ENCODE data around the gene TNFSF9.
"Not testable (repeated sequence)": the region's sequence is repeated elsewhere in the genome, so short reads cannot be mapped to it uniquely, and the experiment has no call there.

Gene TNFSF9

DNA sequence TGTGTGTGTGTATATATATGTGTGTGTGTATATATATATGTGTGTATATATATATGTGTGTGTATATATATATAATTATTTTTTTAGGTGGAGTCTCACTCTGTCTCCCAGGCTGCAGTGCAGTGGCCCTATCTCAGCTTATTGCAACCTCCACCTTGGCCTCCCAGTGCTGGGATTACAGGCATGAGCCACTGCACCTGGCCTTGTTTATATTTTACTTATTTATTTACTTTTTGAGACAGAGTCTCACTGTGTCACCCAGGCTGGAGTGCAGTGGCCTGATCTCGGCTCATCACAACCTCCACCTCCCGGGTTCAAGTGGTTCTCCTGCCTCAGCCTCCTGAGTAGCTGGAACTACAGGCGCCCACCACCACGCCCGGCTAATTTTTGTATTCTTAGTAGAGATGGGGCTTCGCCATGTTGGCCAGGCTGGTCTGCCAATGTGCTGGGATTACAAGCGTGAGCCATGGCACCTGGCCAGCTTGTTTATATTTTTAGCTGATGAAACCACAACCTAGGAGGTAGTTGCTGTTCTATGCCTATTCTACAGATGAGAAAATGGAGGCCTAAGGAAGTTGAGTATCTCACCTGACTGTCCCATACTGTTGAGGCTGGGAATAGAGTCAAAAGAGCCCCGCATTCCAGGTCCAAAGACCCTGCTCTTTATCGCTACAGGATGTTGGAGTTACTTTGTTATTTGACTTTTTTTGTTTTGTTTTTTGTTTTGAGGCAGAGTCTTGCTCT is 22.6 kb upstream of the TNFSF9 start:
- DNase-seq (ENCODE audit: low read depth): not testable (repeated sequence)

DNA sequence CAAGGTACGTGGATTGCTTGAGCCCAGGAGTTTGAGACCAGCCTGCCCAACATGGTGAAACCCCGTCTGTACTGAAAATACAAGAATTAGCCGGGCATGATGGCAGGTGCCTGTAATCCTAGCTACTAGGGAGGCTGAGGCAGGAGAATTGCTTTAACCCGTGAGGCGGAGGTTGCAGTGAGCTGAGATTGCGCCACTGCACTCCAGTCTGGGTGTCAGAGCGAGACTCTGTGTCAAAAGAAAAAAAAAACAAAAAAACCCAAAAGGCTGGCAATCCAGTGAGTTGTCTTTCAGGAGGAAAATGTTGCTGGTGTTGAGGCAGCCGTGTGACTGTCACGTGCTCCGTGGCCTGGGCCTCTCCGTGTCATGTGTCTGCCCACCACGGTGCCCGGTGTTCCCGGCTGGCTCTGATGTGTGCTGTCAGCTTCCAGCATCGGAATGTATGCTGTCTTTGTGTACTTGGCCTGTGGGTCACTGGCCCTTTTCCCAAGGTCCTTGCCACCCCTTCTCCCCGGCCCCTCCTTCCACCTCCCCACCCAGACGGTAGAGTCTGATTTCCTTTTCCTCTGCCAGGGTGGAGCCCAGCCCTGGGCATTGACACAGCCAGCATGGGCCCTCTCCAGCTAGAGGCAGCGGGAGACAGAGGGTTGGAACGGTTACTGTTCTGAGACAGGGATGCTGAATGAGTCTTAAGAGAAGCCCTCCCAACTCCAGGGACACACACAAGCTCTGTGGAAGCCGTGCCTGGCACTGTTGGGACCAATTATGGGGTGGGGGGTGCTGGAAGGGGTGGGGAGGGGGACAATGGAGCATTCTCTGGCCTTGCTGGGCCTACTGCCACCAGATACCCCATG is 21.5 kb upstream of the TNFSF9 start:
- no peak for DNase-seq (ENCODE audit: low read depth)

DNA sequence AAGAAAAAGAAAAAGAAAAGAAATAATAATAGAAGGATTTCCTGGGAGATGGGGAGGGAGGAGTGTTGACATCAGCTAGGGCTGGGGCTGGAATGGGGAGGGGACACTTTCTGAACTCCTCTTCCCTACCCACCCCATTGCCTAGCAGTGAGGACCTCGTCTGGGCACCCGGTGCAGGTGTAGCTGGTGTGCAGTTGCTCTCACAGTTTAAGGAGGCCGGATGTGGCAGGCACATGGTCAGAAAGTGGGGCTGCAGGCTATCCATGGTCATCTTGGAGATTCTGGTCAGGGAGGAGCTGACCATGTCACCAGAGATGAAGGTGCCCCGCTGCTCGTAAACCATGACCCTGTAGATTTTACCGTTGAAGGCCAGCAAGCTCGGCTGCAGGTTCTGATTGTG is 20.2 kb upstream of the TNFSF9 start:
- no peak for DNase-seq (ENCODE audit: low read depth)

DNA sequence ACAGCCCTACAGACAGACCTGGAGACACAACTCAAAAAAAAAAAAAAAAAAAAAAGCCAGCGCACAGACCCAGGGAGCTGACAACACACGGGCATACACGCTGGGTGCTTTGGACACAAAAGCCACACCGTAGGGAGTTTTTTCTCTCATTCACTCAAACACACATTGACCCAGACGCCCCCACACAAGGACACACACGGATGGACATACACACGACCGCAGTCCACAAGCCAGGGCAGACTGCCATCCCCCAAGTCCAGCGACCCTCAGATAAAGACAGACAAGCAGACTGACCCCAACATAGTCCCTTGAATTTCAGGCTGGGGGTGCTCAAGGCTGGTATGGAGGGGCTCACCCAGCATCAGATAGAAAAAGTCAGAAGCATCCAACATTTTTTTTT is 16.7 kb upstream of the TNFSF9 start:
- no peak for DNase-seq (ENCODE audit: low read depth)

DNA sequence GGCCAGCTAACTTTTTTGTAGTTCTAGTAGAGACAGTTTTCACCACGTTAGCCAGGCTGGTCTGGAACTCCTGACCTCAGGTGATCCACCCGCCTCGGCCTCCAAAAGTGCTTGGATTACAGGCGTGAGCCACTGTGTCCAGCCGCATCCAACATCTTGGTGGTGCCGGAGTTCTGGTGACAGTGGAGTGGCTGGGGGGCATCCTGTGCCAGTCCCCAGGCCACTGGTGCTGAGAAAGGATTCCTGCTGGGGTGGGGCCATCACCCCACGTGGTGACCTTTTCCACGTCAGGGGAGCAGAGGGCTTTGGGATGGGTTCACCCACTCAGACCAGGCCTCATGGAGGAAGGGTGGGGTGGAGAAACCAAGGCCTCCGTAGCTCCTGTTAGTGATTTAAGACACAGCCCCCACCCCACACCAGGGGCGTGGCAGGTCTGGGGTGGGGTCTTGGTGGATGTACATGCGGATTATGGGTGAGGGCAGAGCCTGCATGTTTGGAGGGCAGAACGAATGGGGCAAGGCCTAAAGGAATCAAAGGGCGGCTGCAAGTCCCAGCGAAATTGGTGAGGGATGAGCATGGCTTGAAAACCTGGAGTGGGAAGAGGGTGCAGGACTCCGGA is 15.8 kb upstream of the TNFSF9 start:
- DNase-seq (ENCODE audit: low read depth): no peak

DNA sequence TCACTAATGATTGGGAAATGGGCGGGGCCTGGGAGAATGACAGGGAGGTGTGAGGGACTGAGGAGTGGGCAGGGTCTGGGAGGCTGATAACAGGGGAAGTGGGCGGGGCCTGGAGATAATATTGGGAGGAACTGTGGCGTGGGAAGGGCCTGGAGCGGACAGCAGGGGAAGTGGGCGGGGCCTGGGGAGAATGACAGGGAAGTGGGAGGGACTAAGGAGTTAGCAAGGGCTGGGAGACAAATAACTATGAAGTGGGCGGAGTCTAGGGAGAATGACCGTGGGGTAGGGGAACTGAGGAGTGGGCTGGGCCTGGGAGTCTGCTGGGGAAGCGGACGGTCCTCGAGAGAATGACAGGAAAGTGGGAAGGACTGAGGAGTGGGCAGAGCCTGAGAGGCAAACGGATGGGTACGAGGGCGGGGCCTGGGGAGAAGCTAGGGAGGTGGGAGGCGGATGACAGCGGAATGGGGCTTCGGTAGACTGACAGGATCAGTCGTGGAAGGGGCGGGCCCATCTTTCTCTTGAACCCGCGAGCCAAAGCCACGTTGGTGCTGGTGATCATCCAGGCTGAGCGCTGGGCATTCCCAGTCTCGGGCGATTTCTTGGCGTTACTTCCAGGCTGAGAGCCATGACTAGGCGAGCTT is 14.7 kb upstream of the TNFSF9 start:
- DNase-seq (ENCODE audit: low read depth): peak; percentile 40

DNA sequence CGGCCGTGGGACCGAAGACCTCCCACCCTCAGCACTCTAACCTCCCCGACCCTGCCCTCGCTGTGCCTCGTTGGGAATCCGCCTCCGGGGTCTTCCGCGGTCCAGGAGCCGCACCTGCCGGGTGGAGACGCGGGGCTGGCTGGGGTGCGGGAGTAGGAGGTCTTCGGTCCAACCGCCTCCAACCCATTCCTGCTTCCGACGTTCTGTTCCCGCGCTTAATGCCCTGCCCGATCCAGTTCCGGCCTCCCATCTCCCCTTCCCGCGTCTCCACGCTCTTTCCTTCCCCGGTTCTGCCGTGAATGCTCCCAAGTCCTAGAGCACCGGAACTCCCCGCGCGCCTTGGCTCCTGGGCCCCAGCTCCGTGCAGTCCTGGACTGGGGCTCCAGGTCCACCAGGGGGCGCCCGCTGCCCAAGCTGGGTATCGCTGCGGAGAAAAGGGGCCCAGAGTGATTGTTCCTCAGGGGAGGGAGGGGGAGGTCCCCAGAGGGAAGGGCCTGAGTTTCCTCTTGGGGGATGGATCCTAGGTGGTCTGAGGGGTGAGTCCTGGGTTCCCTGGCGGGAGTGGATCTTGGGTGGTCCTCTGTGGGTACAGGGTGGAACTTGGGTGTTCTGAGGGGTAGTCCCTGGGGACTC is 14.1 kb upstream of the TNFSF9 start:
- peak; percentile 89 for DNase-seq (ENCODE audit: low read depth)

DNA sequence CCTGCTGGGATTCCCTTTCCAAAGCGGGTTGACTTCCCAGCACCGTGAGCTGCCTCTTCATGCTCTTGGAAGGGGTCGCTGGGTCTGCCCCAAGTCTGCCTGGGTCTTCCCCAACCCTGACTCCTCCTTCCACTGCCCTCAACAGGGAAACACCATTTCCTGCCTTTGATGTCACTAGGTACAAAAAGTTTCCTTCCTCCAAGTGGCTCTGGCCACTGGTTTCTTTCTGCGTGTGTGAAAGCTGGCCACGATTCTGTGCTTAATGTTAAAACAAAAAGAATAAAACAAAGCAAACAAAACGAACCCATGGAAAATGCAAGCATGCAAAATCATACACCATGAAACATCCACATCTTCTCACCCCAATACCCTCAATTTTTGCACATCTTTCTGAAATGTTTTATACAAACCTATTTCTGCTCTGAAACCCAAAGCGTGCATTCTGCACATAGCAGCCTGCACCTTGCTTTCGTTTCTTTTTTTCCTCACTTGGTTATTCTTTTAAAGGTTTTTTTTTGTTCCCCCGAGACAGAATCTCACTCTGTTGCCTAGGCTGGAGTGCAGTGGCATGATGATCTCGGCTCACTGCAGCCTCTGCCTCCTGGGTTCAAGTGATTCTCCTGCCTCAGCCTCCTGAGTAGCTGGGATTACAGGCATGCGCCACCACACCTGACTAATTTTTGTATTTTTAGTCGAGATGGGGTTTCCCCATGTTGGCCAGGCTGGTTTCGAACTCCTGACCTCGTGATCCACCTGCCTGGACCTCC is 12.5 kb upstream of the TNFSF9 start:
- no peak for DNase-seq (ENCODE audit: low read depth)

DNA sequence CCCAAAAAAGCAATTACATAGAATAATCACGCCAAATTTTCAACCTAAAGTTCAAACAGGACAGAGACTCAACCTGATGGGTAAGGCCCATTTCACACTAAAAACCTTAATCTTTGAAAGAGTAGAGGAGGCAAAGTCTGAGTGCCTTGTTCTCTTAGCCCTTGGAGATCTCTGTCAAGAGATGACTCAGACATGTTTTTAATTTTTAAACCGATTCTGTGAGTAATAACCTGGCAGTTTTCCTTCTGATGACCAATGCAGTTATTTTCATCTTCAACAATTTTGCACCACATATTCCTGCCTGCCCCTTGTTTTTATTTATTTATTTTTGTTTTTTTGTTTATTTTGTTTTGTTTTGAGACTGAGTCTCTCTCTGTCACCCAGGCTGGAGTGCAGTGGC is 11.5 kb upstream of the TNFSF9 start:
- DNase-seq (ENCODE audit: low read depth): no peak

DNA sequence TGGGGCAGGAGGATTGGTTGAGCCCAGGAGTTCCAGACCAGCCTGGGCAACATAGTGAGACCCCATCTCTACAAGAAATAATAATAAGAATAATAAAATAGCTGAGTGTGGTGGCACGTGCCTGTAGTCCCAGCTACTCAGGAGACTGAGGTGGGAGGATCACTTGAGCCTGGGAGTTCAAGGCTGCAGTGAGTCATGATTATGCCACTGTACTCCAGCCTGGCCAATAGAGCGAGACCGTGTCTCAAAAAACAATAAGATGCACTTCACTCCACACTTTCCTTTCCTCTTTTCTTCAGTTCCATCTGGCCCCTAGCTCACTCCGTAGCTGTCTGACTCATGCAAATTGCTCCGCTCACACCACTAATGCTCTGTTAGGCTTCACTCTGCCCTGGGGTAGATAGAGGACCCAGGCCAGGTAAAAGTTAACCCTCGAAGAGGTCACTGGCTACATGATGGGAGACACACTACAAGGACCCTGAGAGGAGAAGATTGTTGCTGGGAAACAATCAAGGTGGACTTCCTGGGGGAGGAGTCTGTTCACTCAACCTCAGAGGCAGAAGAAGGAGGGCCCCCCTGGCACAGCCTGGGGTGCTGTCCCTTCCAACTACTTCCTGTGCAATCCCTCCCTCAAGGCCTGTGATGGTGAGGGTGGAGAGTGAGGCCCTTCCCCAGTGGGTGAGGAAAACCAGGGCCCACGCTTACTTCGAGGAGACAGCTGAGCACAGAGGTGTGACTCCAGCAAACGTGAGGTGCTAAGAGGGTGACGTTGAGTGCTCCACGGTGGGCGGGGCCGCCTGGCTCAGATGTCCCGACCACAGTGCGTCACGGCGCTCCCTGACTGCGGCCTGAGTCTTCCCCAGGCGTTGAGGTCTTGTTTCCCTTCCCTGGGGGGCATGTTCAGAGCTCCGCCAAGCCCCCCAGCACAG is 8.8 kb upstream of the TNFSF9 start:
- peak; percentile 41 for DNase-seq (ENCODE audit: low read depth)

DNA sequence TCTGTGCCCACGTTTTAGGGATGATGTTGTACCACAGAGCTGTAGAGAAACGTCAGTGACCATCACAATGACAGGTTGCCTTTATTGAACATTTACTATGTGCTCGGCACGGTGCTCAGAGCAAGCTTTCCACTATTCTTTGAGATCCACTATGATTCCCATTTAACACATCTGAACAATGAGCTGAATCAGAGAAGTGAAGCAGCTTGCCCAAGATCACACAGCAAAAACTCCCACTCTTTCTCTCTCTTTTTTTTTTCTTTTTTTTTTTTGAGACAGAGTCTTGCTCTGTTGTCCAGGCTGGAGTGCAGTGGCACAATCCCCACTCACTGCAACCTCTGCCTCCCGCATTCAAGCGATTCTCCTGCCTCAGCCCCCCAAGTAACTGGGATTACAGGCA is 8.1 kb upstream of the TNFSF9 start:
- DNase-seq (ENCODE audit: low read depth): no peak

DNA sequence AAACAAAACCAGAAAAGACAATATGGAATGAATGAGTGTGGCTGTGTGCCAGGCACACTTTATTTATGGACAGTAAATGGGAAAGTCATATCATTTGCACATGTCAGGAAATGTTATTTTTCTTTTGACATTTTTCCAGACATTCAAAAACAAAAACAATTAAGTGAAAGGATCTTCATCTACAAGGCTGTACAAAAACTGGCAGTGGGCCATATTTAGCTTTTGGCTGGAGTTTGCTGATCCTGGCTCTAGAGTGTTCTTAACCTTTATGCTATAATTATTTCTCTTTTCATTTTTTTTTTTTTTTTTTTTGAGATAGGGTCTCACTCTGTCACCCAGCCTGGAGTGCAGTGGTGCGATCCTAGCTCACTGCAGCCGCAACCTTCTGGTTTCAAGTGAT is 6.5 kb upstream of the TNFSF9 start:
- no peak for DNase-seq (ENCODE audit: low read depth)

DNA sequence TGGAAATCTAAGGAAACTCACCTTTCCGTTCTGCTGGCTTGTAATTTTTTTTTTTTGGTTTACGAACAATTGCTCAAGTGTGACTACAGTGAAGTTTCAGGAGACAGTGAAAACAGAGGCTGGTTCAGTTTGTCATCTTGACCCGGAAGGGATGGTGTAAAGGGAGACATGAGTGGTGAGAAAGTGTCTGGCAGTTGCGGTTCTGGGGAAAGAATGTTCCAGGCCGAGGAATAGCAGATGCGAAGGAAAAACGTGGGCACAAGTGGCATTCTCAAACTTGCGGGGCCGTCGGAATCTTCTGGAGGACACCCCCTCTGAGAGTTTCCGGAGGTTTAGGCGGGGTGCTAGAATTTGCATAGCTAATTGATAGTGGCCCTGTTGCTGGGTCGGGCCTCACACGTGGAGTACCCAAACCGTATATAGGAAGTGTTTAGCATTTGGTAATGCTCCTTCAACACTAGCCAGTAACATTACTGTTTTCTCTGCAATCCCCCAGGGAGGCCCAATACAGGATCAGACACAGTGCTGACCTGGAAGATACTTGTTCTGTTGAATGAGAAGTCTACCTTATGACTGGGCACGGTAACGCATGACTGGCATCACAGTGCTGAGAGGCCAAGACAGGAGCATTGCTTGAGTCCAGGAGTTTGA is 2.8 kb upstream of the TNFSF9 start:
- DNase-seq (ENCODE audit: low read depth): no peak

DNA sequence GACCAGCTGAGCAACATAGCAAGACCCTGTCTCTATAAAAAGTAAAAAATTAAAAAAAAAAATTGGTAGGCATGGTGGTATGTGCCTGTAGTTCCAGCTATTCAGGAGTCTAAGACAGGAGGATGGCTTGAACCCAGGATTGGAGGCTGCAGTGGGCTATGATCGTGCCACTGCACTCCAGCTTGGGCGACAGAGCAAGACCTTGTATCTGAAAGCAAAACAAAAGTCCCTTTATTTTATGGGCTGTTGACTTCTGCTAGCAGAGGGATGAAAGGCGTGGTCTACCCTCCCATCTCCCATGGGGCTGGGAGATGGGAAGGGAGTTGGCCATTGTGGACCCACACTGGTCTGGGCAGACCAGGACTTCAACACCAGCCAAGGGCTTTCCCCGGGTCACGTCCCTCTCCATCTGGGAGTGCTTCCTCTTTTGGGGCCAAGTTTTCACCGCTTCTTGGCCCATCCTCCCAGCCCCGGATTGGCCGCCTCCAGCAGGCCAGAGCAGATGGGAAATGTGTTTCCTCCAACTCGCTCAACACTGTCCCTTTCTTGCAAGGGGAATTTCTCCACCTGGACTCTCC is 2.2 kb upstream of the TNFSF9 start:
- DNase-seq (ENCODE audit: low read depth): no peak

DNA sequence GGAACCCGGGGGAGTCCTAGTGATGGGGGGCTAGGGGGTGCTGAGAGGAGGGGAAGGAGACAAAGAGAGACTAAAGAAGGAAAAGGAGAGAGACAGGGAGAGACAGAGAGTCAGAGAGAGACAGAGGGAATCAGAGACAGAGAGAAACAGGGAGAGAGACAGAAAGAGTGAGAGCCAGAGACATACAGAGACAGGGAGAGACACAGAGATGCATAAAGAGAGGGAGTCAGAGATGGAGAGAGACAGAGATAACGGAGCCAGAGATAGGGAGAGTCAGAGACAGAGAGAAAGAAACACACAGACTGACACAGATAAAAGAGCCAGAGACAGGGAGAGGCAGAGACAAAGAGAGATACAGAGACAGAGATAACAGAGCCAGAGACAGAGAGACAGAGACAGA is 1.5 kb upstream of the TNFSF9 start:
- DNase-seq (ENCODE audit: low read depth): no peak

DNA sequence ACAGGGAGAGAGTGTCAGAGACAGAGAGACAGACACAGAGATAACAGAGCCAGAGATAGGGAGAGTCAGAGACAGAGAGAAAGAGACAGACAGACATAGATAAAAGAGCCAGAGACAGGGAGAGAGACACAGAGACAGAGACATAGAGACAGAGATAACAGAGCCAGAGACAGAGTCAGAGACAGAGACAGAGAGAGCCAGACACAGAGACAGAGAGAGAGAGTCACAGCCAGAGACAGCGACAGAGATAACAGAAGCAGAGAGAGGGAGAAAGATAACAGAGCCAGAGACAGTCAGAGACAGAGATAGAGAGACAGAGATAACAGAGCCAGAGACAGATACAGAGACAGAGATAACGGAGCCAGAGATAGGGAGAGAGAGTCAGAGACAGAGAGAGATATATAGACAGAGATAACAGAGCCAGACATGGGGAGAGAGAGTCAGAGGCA is 865 bp upstream of the TNFSF9 start:
- no peak for DNase-seq (ENCODE audit: low read depth)

DNA sequence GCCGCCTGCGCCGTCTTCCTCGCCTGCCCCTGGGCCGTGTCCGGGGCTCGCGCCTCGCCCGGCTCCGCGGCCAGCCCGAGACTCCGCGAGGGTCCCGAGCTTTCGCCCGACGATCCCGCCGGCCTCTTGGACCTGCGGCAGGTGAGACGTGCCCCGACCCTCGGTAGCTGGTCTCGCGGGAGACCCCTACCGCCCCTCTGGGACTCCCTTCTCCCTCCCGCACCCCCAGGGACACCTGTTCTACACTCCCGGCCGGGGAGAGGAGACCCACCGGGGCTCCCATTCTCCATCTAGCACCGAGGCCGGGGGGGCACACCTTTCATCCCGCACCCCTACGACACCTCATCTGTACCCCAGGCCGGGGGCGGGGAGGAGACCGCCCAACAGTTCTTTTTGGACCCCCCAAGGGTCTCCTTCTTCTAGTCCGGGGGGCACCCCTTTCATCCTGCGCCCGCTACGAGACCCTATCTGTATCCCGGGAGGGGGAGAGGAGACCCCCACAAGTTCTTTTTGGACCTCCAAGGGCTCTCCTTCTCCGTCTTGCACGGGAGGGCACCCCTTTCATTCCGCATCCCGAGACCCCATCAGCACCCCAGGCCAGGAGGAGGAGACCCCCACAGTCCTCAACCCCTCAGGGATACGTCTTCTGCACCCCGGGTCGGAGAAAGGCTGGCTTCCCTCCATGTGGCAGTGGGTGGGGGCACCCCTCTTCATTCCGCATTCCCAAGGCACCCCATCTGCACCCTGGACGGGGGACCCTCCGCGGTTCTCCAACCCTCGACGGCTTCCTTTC is 533 bp downstream of the TNFSF9 start:
- no peak for DNase-seq (ENCODE audit: low read depth)

DNA sequence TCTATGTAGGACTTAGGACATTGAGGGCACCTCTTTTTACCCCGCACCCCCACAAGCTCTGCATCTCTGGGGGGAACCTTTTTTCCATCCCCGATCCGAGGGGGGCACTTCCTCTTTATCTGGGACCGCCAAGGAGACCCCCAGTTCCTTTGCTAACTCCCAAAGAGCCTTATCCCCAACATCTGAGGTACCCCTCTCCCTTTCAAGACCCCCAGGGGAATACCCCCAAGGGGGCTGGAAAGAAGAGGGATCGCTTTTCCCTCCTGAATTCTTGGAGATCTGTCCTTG is 1.1 kb downstream of the TNFSF9 start:
- DNase-seq (ENCODE audit: low read depth): no peak

Measured in stimulated activated CD8-positive, alpha-beta memory T cell treated with anti-CD3 and anti-CD28 coated beads, Interleukin-15, amount 100 ng/mL, for 1 hour (primary cell).